ENCODE results near the gene SEMA4F. TPM values are rescaled to one million over a fixed set of nuclear protein-coding genes. Genes with fewer than 3 reads are reported as not detected.
A peak's percentile ranks its signal among the peaks of the same experiment; 100 is the strongest.
"Not testable (repeated sequence)": the region's sequence is repeated elsewhere in the genome, so short reads cannot be mapped to it uniquely, and the experiment has no call there.

The SEMA4F gene, protein sequence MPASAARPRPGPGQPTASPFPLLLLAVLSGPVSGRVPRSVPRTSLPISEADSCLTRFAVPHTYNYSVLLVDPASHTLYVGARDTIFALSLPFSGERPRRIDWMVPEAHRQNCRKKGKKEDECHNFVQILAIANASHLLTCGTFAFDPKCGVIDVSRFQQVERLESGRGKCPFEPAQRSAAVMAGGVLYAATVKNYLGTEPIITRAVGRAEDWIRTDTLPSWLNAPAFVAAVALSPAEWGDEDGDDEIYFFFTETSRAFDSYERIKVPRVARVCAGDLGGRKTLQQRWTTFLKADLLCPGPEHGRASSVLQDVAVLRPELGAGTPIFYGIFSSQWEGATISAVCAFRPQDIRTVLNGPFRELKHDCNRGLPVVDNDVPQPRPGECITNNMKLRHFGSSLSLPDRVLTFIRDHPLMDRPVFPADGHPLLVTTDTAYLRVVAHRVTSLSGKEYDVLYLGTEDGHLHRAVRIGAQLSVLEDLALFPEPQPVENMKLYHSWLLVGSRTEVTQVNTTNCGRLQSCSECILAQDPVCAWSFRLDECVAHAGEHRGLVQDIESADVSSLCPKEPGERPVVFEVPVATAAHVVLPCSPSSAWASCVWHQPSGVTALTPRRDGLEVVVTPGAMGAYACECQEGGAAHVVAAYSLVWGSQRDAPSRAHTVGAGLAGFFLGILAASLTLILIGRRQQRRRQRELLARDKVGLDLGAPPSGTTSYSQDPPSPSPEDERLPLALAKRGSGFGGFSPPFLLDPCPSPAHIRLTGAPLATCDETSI
- 8.1 and 8.3 TPM in 2 replicates for total RNA-seq (2014; rRNA removed; shearing (Covaris generic))

DNA sequence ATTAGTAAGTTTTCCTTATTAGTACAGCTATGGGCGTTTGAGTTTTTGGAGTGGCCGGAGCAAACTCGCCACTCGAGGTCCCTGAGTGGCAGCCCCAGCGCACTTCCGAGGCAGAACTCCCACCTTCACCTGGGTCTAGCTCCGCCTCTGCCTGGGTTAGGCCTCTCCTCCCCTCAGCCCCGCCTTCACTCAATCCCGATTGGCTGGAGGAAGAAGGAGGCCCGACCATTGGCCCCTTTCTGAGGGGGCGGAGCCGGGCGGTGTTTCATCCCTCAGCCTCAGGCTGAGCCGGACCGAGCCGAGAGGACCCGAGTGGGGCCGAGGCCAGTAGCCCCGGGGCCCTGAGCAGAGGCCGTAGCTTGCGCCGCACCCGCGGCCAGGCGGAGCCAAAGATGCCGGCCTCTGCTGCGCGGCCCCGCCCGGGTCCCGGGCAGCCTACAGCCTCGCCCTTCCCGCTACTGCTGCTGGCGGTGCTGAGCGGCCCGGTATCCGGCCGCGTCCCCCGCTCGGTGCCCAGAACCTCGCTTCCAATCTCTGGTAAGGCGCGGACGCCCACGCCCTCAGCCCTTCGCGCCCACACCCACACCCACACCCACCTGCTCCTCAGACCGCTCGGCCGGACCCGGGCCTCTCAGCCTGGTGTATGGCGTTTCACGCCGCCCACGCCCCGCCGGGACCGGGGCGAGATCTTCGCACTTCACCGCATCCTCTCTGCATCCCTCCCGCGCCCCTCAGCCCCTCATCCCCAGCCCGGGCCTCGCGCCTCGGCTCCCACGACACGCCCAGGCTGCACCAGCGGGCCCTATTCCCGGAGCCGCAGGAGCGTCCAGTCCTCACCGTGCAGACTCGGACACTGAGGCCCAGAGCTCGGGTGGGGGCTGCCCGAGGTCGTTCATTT lies at the start of gene SEMA4F:
Gene SEMA4F, plus strand, starts transcription at position 263 of the 898 bp plus-strand sequence. Its CDS starts 130 bp downstream, at position 393.
- Histone ChIP-seq H3K36me3 (no peaks in the 10 kb centered on the region), H3K27me3 (replicated peaks) (no peaks in the 10 kb centered on the region), H3K27ac (no peak within 1 kb of the TSS), H3K4me3 (peak within 1 kb of the TSS; percentile 55), H3K9me3 (replicated peaks) (no peaks in the 10 kb centered on the region), H3K4me1 (replicated peaks) (peaks cover 10% of the 10 kb centered on the region)
- peak; percentile 95 to 97 for DNase-seq (ENCODE audit: low read depth in 1 of 2, low spot score in 2 of 2)

DNA sequence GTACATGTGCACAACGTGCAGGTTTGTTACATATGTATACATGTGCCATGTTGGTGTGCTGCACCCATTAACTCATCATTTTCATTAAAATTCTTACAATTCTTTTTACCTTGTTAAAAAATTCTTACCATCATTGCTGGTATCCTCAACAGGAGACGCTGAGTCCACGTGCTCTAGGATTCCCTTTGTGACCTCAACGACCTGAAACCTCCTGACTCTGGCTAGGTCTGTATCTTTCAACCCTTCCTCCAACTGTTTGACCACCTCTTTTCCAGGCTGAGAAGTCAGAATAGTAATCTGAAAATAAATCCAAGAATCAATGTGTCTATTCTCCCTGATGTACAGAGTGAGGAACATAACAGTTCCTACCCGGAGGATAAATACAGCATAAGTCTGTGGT lies 47.1 kb upstream of the SEMA4F start:
- DNase-seq (ENCODE audit: low read depth in 1 of 2, low spot score in 2 of 2), result no peak
- Histone ChIP-seq H3K4me3 (no peak overlapping the region), H3K36me3 (no peaks in the 10 kb centered on the region), H3K9me3 (replicated peaks) (peaks cover 3% of the 10 kb centered on the region; the same call in 1 of the 2 replicates), H3K27ac (no peak overlapping the region), H3K4me1 (replicated peaks) (peaks cover 5% of the 10 kb centered on the region; the same call in 1 of the 2 replicates), H3K27me3 (replicated peaks) (peaks cover 18% of the 10 kb centered on the region)

DNA sequence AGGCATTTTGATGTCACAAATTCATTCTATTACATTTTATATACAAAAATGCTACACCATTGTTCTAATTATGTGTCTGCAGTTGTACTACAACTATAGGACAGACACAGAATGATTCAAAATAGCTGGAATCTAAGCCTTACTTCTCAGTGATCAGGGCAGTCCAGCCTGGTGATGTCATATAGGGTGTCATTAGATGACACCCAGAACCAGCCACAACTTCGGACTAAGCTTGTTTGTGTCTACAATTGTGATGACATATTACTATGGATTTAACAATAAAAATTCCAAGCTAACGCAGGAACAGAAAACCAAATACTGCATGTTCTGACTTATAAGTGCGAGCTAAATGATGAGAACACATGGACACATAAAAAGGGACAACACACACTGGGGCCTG lies 36.9 kb upstream of the SEMA4F start:
- Histone ChIP-seq H3K9me3 (replicated peaks) (no peaks in the 10 kb centered on the region), H3K27ac (no peak overlapping the region), H3K4me1 (replicated peaks) (no peaks in the 10 kb centered on the region), H3K4me3 (no peak overlapping the region), H3K27me3 (replicated peaks) (peaks cover 52% of the 10 kb centered on the region), H3K36me3 (no peaks in the 10 kb centered on the region)
- no peak for DNase-seq (ENCODE audit: low read depth in 1 of 2, low spot score in 2 of 2)

DNA sequence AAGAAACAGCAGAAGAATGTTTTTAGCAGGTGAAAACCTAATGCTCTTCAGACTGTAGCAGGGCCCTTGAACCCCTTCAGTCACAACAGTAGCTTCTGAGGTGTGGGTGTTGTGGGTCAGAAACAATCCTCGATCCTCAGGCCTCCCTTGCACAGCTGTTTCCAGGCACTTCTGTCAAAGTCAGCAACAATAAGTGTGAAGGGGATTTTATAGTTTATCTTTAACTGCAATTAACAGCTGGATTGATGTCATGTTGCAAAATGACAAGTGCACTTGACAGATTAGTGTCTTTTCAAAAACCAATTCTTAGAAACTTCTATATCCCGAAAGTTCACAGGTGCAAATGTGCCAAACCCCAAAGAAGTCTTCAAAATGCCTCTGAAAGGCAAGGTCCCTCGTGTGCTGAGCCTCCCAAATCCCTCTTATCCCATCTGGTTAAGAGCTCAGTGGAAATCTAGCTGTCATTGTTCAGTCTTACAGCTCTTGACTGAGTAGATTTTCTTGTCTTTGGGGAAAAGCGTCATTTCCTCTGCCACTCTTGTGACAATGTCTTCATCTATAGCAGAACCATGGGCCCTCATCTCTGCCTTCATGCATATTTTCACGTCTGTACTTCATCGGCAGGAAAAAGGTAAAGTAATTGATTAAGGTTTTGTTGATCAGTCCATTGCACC lies 35.5 kb upstream of the SEMA4F start:
- no peak for DNase-seq (ENCODE audit: low read depth in 1 of 2, low spot score in 2 of 2)
- Histone ChIP-seq H3K27me3 (replicated peaks) (peaks cover 44% of the 10 kb centered on the region), H3K4me1 (replicated peaks) (no peaks in the 10 kb centered on the region), H3K36me3 (no peaks in the 10 kb centered on the region), H3K4me3 (no peak overlapping the region), H3K27ac (no peak overlapping the region), H3K9me3 (replicated peaks) (no peaks in the 10 kb centered on the region)

DNA sequence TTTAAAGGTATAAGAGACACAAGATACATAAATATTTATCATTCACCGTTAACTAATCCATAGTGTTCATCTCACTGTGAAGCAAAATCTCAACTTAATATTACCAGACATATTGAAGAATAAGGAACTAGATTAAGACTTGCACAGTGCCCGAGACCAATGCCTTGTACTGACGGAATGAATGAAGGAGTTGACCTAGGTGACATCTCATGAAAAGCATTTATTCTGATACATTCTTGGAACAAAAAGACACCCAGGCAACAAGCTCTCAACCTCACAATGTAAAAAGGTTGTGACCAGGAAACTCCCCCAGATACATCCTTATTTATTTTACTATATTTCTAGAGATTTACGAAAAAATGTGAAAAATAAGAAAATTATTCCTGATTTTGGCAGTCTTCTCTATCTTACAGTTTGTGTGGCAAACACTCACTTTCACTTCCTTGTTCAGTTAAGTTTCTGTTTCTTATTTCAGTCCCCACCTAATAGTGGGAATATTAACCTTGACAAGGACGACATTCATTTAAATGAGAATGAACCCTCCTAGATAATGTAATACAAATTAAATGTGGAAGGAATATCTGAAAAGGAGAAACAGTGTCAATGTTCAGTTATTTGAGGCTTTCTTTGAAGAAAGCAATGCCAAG lies 34.3 kb upstream of the SEMA4F start:
- no peak for DNase-seq (ENCODE audit: low read depth in 1 of 2, low spot score in 2 of 2)
- H3K27ac ChIP-seq, result no peak overlapping the region
- no peaks in the 10 kb centered on the region for H3K9me3 ChIP-seq (replicated peaks)
- no peak overlapping the region for H3K4me3 ChIP-seq
- no peaks in the 10 kb centered on the region for H3K36me3 ChIP-seq
- H3K27me3 ChIP-seq (replicated peaks), result peaks cover 36% of the 10 kb centered on the region
- H3K4me1 ChIP-seq (replicated peaks), result no peaks in the 10 kb centered on the region

DNA sequence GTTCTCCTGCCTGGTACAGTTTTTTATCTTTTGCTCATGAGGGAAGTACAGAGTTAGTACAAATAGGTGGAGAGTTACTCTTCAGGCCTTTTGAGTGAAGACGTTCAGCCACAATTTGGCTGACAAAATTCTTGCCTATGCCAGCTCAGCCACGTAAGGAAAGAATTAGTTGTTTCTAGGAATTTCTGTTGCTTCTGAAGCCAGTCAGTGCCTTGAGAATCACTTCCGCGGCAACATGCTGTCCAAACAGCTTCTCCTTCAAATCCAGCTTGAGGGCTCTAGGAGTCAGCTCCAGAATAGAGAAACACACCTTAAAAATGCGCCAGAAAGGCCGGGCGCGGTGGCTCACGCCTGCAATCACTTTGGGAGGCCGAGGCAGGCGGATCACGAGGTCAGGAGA lies 33.4 kb upstream of the SEMA4F start:
- no peak for DNase-seq (ENCODE audit: low read depth in 1 of 2, low spot score in 2 of 2)

DNA sequence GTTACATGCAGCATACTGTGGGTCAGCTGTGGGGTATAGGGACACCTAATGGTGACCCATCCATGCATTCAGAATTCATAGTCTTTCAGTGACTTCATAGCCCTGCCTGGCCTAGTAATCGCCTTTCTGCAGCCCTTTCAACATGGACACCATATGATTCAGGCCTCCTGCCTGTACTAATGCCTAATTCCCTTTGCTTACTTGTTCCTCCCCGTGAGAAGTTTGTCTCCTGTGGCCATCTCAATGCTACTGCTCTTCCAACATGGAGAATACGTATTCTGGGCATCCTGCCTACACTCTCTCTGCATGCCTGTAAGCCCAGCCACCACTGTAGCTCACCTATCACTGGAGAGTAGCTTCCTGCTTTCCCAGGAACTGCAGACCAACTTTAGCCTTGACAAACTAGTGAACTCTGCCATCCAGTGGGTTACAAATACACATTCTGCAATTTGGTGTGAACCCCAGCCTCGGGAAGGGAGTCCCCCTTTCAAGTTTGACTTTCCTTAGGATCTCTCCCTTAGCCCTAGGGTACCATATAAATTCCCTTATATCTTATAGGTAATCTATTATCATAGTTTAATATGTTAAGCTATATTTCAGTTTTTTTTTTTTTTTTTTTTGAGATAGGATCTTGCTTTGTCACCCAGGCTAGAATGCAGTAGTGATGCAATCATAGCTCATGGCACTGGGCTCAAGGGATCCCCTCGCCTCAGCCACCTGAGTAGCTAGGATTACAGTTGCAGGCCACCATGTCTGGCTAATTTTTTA lies 28.2 kb upstream of the SEMA4F start:
- no peaks in the 10 kb centered on the region for H3K36me3 ChIP-seq
- DNase-seq (ENCODE audit: low read depth in 1 of 2, low spot score in 2 of 2), result no peak
- no peaks in the 10 kb centered on the region for H3K9me3 ChIP-seq (replicated peaks)
- H3K27me3 ChIP-seq (replicated peaks), result no peaks in the 10 kb centered on the region
- H3K27ac ChIP-seq, result no peak overlapping the region
- no peak overlapping the region for H3K4me3 ChIP-seq
- H3K4me1 ChIP-seq (replicated peaks), result no peaks in the 10 kb centered on the region

More for the DNA sequence above, 33.4 kb upstream of the SEMA4F start:
- Histone ChIP-seq H3K4me1 (replicated peaks) (no peaks in the 10 kb centered on the region), H3K36me3 (no peaks in the 10 kb centered on the region), H3K27ac (no peak overlapping the region), H3K4me3 (no peak overlapping the region), H3K27me3 (replicated peaks) (peaks cover 27% of the 10 kb centered on the region), H3K9me3 (replicated peaks) (no peaks in the 10 kb centered on the region)

DNA sequence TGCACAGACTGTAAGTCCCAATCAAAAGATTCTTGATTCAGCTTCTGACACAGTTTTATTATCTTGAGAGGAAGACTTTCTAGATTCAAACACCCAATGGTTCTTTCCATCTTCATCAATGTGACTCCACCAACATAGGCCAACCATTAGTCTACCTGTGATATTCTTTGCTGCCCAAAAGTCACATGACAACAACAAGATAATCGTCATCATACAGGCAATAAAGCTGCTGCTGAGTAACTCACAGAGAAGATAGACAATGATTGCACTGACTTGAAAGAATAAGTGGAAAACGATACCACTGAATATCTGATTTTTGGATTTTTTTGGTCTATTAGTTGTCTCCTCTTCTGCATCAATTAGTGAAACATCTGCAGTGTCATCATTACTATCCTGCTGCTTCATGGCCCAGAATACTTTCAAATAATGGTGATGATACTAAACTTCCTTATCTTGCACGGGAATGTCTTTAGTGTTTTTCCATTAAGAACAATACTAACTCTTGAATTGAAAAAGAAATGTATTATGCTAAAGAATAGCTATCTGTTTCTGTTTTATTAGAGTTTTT lies 25.4 kb upstream of the SEMA4F start:
- no peak for DNase-seq (ENCODE audit: low read depth in 1 of 2, low spot score in 2 of 2)
- Histone ChIP-seq H3K27ac (no peak overlapping the region), H3K4me1 (replicated peaks) (no peaks in the 10 kb centered on the region), H3K27me3 (replicated peaks) (no peaks in the 10 kb centered on the region), H3K4me3 (no peak overlapping the region), H3K9me3 (replicated peaks) (no peaks in the 10 kb centered on the region), H3K36me3 (no peaks in the 10 kb centered on the region)

DNA sequence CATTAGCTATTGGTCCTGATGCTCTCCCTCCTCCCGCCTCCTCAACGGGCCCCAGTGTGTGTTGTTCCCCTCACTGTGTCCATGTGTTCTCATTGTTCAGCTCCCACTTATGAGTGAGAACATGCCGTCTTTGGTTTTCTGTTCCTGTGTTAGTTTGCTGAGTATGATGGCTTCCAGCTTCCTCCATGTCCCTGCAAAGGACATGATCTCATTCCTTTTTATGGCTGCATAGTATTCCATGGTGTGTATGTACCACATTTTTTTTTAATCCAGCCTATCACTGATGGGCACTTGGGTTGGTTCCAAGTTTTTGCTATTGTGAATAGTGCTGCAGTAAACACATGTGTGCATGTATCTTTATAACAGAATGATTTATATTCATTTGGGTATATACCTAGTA lies 23.6 kb upstream of the SEMA4F start:
- H3K4me1 ChIP-seq (replicated peaks); H3K4me3 ChIP-seq; H3K9me3 ChIP-seq (replicated peaks); H3K36me3 ChIP-seq; DNase-seq (ENCODE audit: low read depth in 1 of 2, low spot score in 2 of 2); H3K27ac ChIP-seq; H3K27me3 ChIP-seq (replicated peaks): not testable (repeated sequence)

DNA sequence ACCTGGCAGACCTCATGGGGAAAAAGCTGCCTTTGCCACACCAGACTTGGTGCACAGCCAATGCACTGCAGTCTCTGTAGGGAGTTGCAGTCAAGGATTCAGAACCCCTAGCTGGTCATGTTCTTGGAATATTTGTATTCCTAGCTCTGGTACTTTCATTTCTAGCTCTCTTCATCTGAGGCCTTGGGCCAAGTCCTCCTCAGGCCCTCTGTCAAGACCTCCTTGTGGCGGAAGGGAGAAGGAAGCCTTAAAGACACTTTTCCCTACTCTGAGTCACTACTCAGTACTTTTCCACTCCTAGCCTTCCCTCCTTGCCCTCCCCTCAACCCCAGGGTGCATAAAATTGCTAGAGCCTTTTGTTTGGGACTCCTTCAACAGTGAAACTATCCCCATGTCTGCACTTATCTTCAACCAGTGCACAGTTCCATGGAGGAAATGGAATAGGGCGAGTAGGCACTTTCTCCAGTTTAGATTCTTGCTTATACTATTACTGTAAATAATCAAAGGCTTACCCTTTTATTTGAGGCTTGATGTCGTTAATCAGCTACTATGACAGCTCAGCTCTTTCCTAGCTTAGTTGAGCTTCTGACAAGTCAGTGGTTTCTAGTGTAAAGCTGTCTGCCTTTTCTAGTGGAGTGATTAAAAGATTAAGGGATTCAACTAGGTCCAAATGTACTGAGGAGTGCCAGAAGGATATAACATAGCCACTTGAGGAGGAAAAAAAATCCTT lies 21.7 kb upstream of the SEMA4F start:
- DNase-seq (ENCODE audit: low read depth in 1 of 2, low spot score in 2 of 2), result peak in 1 of 2 experiments; percentile 27
- Histone ChIP-seq H3K27me3 (replicated peaks) (peaks cover 6% of the 10 kb centered on the region; the same call in 1 of the 2 replicates), H3K36me3 (no peaks in the 10 kb centered on the region)

DNA sequence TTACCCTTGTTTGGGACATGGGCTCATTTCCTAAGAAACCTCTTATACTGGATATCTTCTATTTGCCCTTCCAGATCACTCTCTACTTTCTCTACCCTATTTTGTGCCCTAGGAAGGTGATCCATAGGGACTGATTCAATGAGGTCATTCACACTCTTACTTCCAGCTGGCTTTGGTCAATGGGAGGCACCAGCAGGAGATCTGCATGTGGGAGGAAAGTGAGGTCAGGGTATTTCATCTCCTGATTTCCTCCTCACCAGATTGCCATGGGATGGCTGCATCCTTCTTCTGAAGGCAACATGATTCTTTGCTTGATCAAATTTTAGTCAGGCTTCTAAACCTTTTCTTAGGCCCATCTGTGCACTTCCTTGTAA lies 21.1 kb upstream of the SEMA4F start:
- Histone ChIP-seq H3K36me3 (no peaks in the 10 kb centered on the region), H3K27ac (no peak overlapping the region), H3K4me1 (replicated peaks) (no peaks in the 10 kb centered on the region), H3K27me3 (replicated peaks) (peaks cover 6% of the 10 kb centered on the region; the same call in 1 of the 2 replicates), H3K9me3 (replicated peaks) (no peaks in the 10 kb centered on the region), H3K4me3 (no peak overlapping the region)
- DNase-seq (ENCODE audit: low read depth in 1 of 2, low spot score in 2 of 2), result no peak

More for the DNA sequence above, 21.7 kb upstream of the SEMA4F start:
- Histone ChIP-seq H3K27ac (no peak overlapping the region), H3K4me1 (replicated peaks) (no peaks in the 10 kb centered on the region), H3K9me3 (replicated peaks) (no peaks in the 10 kb centered on the region), H3K4me3 (no peak overlapping the region)
